Measurements from ENCODE around the gene RNU5D-1. TPM values are rescaled to one million over a fixed set of nuclear protein-coding genes. Genes with fewer than 3 reads are reported as not detected.
A peak's percentile ranks its signal among the peaks of the same experiment; 100 is the strongest.

RNU5D-1 gene
- total RNA-seq, 1 donor from 2014 or later = not detected

GRCh38 chr1:44718091-44718490 is 12.9 kb downstream of the RNU5D-1 start:
- Histone ChIP-seq H3K36me3 (ENCODE audit: control insufficient read depth, insufficient read depth, low read length) (no peaks in the 10 kb centered on the region), H3K4me3 (ENCODE audit: low read depth, low read length) (no peak overlapping the region), H3K27me3 (ENCODE audit: control insufficient read depth, insufficient read depth, low read length) (no peaks in the 10 kb centered on the region)
- TF ChIP-seq CTCF (IDR thresholded peaks at IDR 0.05; ENCODE audit: insufficient read depth, low read length, poor library complexity, severe bottlenecking) = no peak
- no peak for DNase-seq (ENCODE audit: low read depth)

- TF ChIP-seq CTCF (IDR thresholded peaks at IDR 0.05; ENCODE audit: insufficient read depth, low read length, poor library complexity, severe bottlenecking) = no peak
- Histone ChIP-seq H3K36me3 (ENCODE audit: control insufficient read depth, insufficient read depth, low read length) (no peaks in the 10 kb centered on the region), H3K4me3 (ENCODE audit: low read depth, low read length) (no peak overlapping the region), H3K27me3 (ENCODE audit: control insufficient read depth, insufficient read depth, low read length) (no peaks in the 10 kb centered on the region)
- DNase-seq (ENCODE audit: low read depth) = no peak
Observed at GRCh38 chr1:44717653-44718052, 13.3 kb downstream of the RNU5D-1 start.

GRCh38 chr1:44717156-44717555 is 13.8 kb downstream of the RNU5D-1 start:
- H3K4me3 ChIP-seq (ENCODE audit: low read depth, low read length) = no peak overlapping the region
- DNase-seq (ENCODE audit: low read depth) = no peak
- no peak for TF ChIP-seq CTCF (IDR thresholded peaks at IDR 0.05; ENCODE audit: insufficient read depth, low read length, poor library complexity, severe bottlenecking)
- no peaks in the 10 kb centered on the region for H3K36me3 ChIP-seq (ENCODE audit: control insufficient read depth, insufficient read depth, low read length)
- H3K27me3 ChIP-seq (ENCODE audit: control insufficient read depth, insufficient read depth, low read length) = no peaks in the 10 kb centered on the region

- H3K4me3 ChIP-seq (ENCODE audit: low read depth, low read length) = no peak overlapping the region
- no peaks in the 10 kb centered on the region for H3K27me3 ChIP-seq (ENCODE audit: control insufficient read depth, insufficient read depth, low read length)
- DNase-seq (ENCODE audit: low read depth) = no peak
- TF ChIP-seq CTCF (IDR thresholded peaks at IDR 0.05; ENCODE audit: insufficient read depth, low read length, poor library complexity, severe bottlenecking) = peak; percentile 88
- no peaks in the 10 kb centered on the region for H3K36me3 ChIP-seq (ENCODE audit: control insufficient read depth, insufficient read depth, low read length)
Observed at GRCh38 chr1:44714944-44715571, 15.9 kb downstream of the RNU5D-1 start.

GRCh38 chr1:44714532-44714931 is 16.4 kb downstream of the RNU5D-1 start:
- Histone ChIP-seq H3K4me3 (ENCODE audit: low read depth, low read length) (no peak overlapping the region), H3K27me3 (ENCODE audit: control insufficient read depth, insufficient read depth, low read length) (no peaks in the 10 kb centered on the region), H3K36me3 (ENCODE audit: control insufficient read depth, insufficient read depth, low read length) (no peaks in the 10 kb centered on the region)
- DNase-seq (ENCODE audit: low read depth) = no peak
- TF ChIP-seq CTCF (IDR thresholded peaks at IDR 0.05; ENCODE audit: insufficient read depth, low read length, poor library complexity, severe bottlenecking) = no peak

GRCh38 chr1:44713321-44713781 is 17.6 kb downstream of the RNU5D-1 start:
- Histone ChIP-seq H3K27me3 (ENCODE audit: control insufficient read depth, insufficient read depth, low read length) (no peaks in the 10 kb centered on the region), H3K36me3 (ENCODE audit: control insufficient read depth, insufficient read depth, low read length) (no peaks in the 10 kb centered on the region), H3K4me3 (ENCODE audit: low read depth, low read length) (no peak overlapping the region)
- no peak for DNase-seq (ENCODE audit: low read depth)
- no peak for TF ChIP-seq CTCF (IDR thresholded peaks at IDR 0.05; ENCODE audit: insufficient read depth, low read length, poor library complexity, severe bottlenecking)

All from kidney epithelial cell (primary cell).